BLaER1 treated with 17β-estradiol and CSF1 and Interleukin-3, amounts not matched to agents 10 nM and 100 nM (cell line): ENCODE results near the gene LRP10.

Source experiments
- H3K27ac ChIP-seq, 11 experiments: shearing (Covaris generic); formaldehyde crosslinking; 2 replicates each; pipeline ENCODE4 v1.8.1; 2022
- H3K27me3 ChIP-seq, 11 experiments: shearing (Covaris generic); formaldehyde crosslinking; 2 replicates each; pipeline ENCODE4 v1.8.1; 2022
- H3K36me3 ChIP-seq, 11 experiments: shearing (Covaris generic); formaldehyde crosslinking; 2 replicates each; pipeline ENCODE4 v1.8.1; 2022
- H3K4me1 ChIP-seq, 10 experiments: shearing (Covaris generic); formaldehyde crosslinking; 2 replicates each; pipeline ENCODE4 v1.8.1; 2022
- H3K4me2 ChIP-seq, 11 experiments: shearing (Covaris generic); formaldehyde crosslinking; 2 replicates each; pipeline ENCODE4 v1.8.1; 2022
- H3K4me3 ChIP-seq, 10 experiments: shearing (Covaris generic); formaldehyde crosslinking; 2 replicates each; pipeline ENCODE4 v1.8.1; 2022
- H3K9ac ChIP-seq, 11 experiments: shearing (Covaris generic); formaldehyde crosslinking; 2 replicates each; pipeline ENCODE4 v1.8.1; 2022
- H3K9me3 ChIP-seq, 11 experiments: shearing (Covaris generic); formaldehyde crosslinking; replicated peaks in 1 of 11; 2 replicates each; pipeline ENCODE4 v1.8.1; 2022
- H4K20me1 ChIP-seq, 11 experiments: shearing (Covaris generic); formaldehyde crosslinking; 2 replicates each; pipeline ENCODE4 v1.8.1; 2022
- Cebpa-rat ChIP-seq, 11 experiments: shearing (Covaris generic); IDR thresholded peaks; 2 replicates each; pipeline ENCODE4 v1.8.1; 2022

LRP10 gene

GRCh38 chr14:22878271-22879246 lies 7.0 kb downstream of the LRP10 start:
- no peaks in the 10 kb centered on the region for H3K27me3 ChIP-seq
- TF ChIP-seq Cebpa-rat (IDR thresholded peaks at IDR 0.05) = no peak
- no peak overlapping the region for H3K4me3 ChIP-seq
- no peak overlapping the region; a peak in 2 of 22 replicates for H3K4me2 ChIP-seq
- H3K9ac ChIP-seq = peak overlapping the region in 1 of 11 experiments; percentile 9; a peak in 1 of 22 replicates
- peaks cover 21 to 34% (median 25%) of the 10 kb centered on the region in 10 experiments for H3K4me1 ChIP-seq
- H3K36me3 ChIP-seq = peaks cover 49 to 67% (median 62%) of the 10 kb centered on the region in 11 experiments
- peaks cover 0 to 57% (median 0%) of the 10 kb centered on the region in 11 experiments; a peak in 11 of 22 replicates for H4K20me1 ChIP-seq
- no peak overlapping the region for H3K27ac ChIP-seq
- H3K9me3 ChIP-seq = no peaks in the 10 kb centered on the region

GRCh38 chr14:22882064-22882463 lies 10.5 kb downstream of the LRP10 start:
- Histone ChIP-seq H3K27me3 (peaks cover 0 to 14% (median 0%) of the 10 kb centered on the region in 11 experiments; a peak in 8 of 22 replicates), H3K36me3 (peaks cover 14 to 32% (median 27%) of the 10 kb centered on the region in 11 experiments), H3K27ac (no peak overlapping the region), H3K4me1 (peaks cover 42 to 62% (median 53%) of the 10 kb centered on the region in 10 experiments), H4K20me1 (peaks cover 0 to 29% (median 0%) of the 10 kb centered on the region in 11 experiments; a peak in 6 of 22 replicates), H3K9me3 (no peaks in the 10 kb centered on the region), H3K4me2 (peak overlapping the region in 10 of 11 experiments; percentile 0 to 87 (median 48); a peak in 19 of 22 replicates), H3K4me3 (no peak overlapping the region), H3K9ac (0 out of 22 replicates have a peak overlapping the region, but pooled peaks of 2 of the 11 experiments have one; percentile 5 to 29)
- no peak for TF ChIP-seq Cebpa-rat (IDR thresholded peaks at IDR 0.05)

- H3K27ac ChIP-seq = no peak overlapping the region
- H3K4me3 ChIP-seq = no peak overlapping the region
- TF ChIP-seq Cebpa-rat (IDR thresholded peaks at IDR 0.05) = no peak
- peaks cover 0 to 14% (median 0%) of the 10 kb centered on the region in 11 experiments; a peak in 8 of 22 replicates for H3K27me3 ChIP-seq
- H3K4me2 ChIP-seq = peak overlapping the region in 10 of 11 experiments; percentile 0 to 87 (median 48); a peak in 19 of 22 replicates
- peaks cover 8 to 26% (median 21%) of the 10 kb centered on the region in 11 experiments for H3K36me3 ChIP-seq
- peaks cover 0 to 23% (median 0%) of the 10 kb centered on the region in 11 experiments; a peak in 5 of 22 replicates for H4K20me1 ChIP-seq
- H3K9me3 ChIP-seq = no peaks in the 10 kb centered on the region
- peaks cover 48 to 68% (median 59%) of the 10 kb centered on the region in 10 experiments for H3K4me1 ChIP-seq
- H3K9ac ChIP-seq = peak overlapping the region in 5 of 11 experiments; percentile 5 to 30 (median 25); a peak in 3 of 22 replicates
These were observed 11.1 kb downstream of the LRP10 start for GRCh38 chr14:22882529-22883172.

GRCh38 chr14:22883173-22883976 lies 11.8 kb downstream of the LRP10 start, which contains the start of gene REM2:
REM2 (plus strand) TSS chr14:22883222; CDS start chr14:22883288, 66 bp downstream.
- Histone ChIP-seq H3K9ac (peak within 1 kb of the TSS in 7 of 11 experiments; percentile 5 to 41 (median 23); a peak in 5 of 22 replicates), H3K27me3 (peaks cover 0 to 14% (median 0%) of the 10 kb centered on the region in 11 experiments; a peak in 8 of 22 replicates), H3K4me3 (no peak within 1 kb of the TSS), H3K4me2 (peak within 1 kb of the TSS; percentile 25 to 91 (median 72)), H3K36me3 (peaks cover 1 to 19% (median 14%) of the 10 kb centered on the region in 11 experiments), H4K20me1 (peaks cover 0 to 16% (median 0%) of the 10 kb centered on the region in 11 experiments; a peak in 5 of 22 replicates), H3K4me1 (peaks cover 55 to 74% (median 67%) of the 10 kb centered on the region in 10 experiments), H3K9me3 (no peaks in the 10 kb centered on the region), H3K27ac (no peak within 1 kb of the TSS)
- TF ChIP-seq Cebpa-rat (IDR thresholded peaks at IDR 0.05) = no peak

GRCh38 chr14:22884076-22884737 lies 12.7 kb downstream of the LRP10 start:
- Histone ChIP-seq H3K4me3 (no peak overlapping the region), H3K36me3 (peaks cover 0 to 10% (median 5%) of the 10 kb centered on the region in 11 experiments; a peak in 13 of 22 replicates), H3K4me1 (peaks cover 59 to 77% (median 74%) of the 10 kb centered on the region in 10 experiments), H3K27me3 (peaks cover 0 to 14% (median 0%) of the 10 kb centered on the region in 11 experiments; a peak in 8 of 22 replicates), H3K27ac (no peak overlapping the region), H3K4me2 (peak overlapping the region; percentile 18 to 91 (median 72); a peak in 21 of 22 replicates), H4K20me1 (peaks cover 0 to 9% (median 0%) of the 10 kb centered on the region in 11 experiments; a peak in 3 of 22 replicates), H3K9ac (peak overlapping the region in 2 of 11 experiments; percentile 22 to 23; a peak in 1 of 22 replicates), H3K9me3 (no peaks in the 10 kb centered on the region)
- TF ChIP-seq Cebpa-rat (IDR thresholded peaks at IDR 0.05) = no peak

GRCh38 chr14:22884738-22885523 lies 13.4 kb downstream of the LRP10 start:
- Histone ChIP-seq H3K4me1 (peaks cover 59 to 84% (median 80%) of the 10 kb centered on the region in 10 experiments), H3K27me3 (peaks cover 0 to 14% (median 0%) of the 10 kb centered on the region in 11 experiments; a peak in 8 of 22 replicates), H3K9ac (peak overlapping the region in 1 of 11 experiments; percentile 12; a peak in 1 of 22 replicates), H3K9me3 (no peaks in the 10 kb centered on the region), H3K36me3 (peaks cover 0 to 4% (median 0%) of the 10 kb centered on the region in 11 experiments; a peak in 4 of 22 replicates), H3K4me2 (peak overlapping the region; percentile 18 to 91 (median 72); a peak in 20 of 22 replicates), H3K27ac (no peak overlapping the region), H3K4me3 (no peak overlapping the region), H4K20me1 (peaks cover 0 to 7% (median 0%) of the 10 kb centered on the region in 11 experiments; a peak in 3 of 22 replicates)
- no peak for TF ChIP-seq Cebpa-rat (IDR thresholded peaks at IDR 0.05)
